Measurements from ENCODE around the gene PRCC.

The PRCC gene

DNA sequence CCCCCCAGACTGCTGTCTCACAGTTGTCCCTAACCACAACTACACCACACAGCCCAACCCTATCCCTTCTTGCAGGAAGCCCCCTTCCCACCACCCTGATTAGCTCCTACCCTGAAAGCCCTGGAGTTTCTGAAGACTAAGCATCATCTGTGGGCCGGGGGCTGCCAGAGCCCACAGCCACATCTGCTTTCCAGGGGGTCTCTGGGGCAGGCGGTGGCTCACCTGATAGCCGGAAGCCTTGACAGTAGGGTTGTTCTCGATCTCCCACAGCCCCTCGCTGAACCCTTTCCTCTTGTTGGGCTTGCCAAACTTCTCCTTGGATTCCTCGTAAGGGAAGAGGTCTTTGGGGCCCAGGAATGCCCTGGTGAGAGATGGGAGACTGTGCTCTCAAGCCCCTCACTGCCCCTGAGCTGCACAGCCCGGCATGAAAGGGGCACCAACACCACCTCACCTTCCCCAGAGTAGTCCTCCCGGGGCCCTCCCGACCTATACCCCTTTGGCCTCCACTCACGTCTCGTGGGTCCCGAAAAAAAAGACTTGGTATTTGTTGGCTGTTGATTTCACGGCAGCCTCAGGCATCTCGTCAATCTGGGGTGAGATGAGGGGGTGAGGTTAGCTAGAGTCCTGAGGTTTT lies 22.4 kb upstream of the PRCC start:
- Histone ChIP-seq H2AFZ (ENCODE audit: low read length, unreplicated experiment) (no peak overlapping the region), H3K36me3 (ENCODE audit: insufficient read depth, low read length) (peaks cover 14% of the 10 kb centered on the region), H3K27me3 (ENCODE audit: insufficient read depth, low read length) (no peaks in the 10 kb centered on the region), H3K4me1 (ENCODE audit: control insufficient read depth, insufficient read depth, low read length, unreplicated experiment) (peaks cover 50% of the 10 kb centered on the region), H3K27ac (ENCODE audit: low read depth, low read length) (peak overlapping the region; percentile 100), H3K79me2 (ENCODE audit: control insufficient read depth, insufficient read depth, low read length, unreplicated experiment) (peaks cover 61% of the 10 kb centered on the region), H3K4me3 (ENCODE audit: low read depth, low read length) (no peak overlapping the region)

DNA sequence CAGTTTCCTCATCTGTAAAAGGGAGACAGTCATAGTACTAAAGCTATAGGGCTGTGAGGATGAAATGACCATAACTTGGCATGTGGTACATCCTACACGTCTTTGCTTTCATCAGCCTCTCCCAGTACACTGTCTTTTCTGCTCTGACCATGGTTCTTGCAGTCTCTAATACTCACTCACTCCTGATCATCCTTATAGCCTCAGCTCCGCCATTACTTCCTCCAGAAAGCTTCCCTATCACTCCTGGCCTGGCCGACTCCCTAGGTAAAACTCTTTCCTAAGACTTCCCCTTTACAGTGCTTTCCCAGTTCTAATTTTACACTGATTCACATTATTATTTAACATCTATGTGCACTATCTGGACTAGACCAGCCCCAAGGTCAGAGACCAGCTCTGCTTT lies 21.5 kb upstream of the PRCC start:
- Histone ChIP-seq H3K4me3 (ENCODE audit: low read depth, low read length) (peak overlapping the region; percentile 78), H3K36me3 (ENCODE audit: insufficient read depth, low read length) (peaks cover 14% of the 10 kb centered on the region), H3K27me3 (ENCODE audit: insufficient read depth, low read length) (no peaks in the 10 kb centered on the region), H3K27ac (ENCODE audit: low read depth, low read length) (peak overlapping the region; percentile 100), H3K4me1 (ENCODE audit: control insufficient read depth, insufficient read depth, low read length, unreplicated experiment) (peaks cover 51% of the 10 kb centered on the region), H2AFZ (ENCODE audit: low read length, unreplicated experiment) (no peak overlapping the region), H3K79me2 (ENCODE audit: control insufficient read depth, insufficient read depth, low read length, unreplicated experiment) (peaks cover 62% of the 10 kb centered on the region)

DNA sequence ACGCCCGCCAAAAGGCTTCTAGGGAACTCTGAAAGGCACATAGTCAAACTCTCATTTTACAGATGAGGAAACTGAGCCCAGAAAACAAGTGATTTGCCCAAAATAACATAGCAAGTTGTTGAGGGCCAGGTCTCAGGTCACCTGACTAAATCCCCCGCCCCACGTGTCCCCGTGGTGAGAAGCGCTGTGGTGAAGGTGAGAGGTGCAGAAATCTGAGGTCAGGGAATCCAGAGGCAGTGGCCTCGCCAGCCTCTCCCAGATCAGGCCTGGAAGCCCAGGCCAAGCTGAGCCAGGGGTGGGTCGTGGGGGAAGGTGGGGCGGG lies 21.0 kb upstream of the PRCC start:
- Histone ChIP-seq H3K4me3 (ENCODE audit: low read depth, low read length) (peak overlapping the region; percentile 78), H3K36me3 (ENCODE audit: insufficient read depth, low read length) (peaks cover 13% of the 10 kb centered on the region), H2AFZ (ENCODE audit: low read length, unreplicated experiment) (no peak overlapping the region), H3K27me3 (ENCODE audit: insufficient read depth, low read length) (no peaks in the 10 kb centered on the region), H3K4me1 (ENCODE audit: control insufficient read depth, insufficient read depth, low read length, unreplicated experiment) (peaks cover 49% of the 10 kb centered on the region), H3K79me2 (ENCODE audit: control insufficient read depth, insufficient read depth, low read length, unreplicated experiment) (peaks cover 67% of the 10 kb centered on the region), H3K27ac (ENCODE audit: low read depth, low read length) (peak overlapping the region; percentile 100)

DNA sequence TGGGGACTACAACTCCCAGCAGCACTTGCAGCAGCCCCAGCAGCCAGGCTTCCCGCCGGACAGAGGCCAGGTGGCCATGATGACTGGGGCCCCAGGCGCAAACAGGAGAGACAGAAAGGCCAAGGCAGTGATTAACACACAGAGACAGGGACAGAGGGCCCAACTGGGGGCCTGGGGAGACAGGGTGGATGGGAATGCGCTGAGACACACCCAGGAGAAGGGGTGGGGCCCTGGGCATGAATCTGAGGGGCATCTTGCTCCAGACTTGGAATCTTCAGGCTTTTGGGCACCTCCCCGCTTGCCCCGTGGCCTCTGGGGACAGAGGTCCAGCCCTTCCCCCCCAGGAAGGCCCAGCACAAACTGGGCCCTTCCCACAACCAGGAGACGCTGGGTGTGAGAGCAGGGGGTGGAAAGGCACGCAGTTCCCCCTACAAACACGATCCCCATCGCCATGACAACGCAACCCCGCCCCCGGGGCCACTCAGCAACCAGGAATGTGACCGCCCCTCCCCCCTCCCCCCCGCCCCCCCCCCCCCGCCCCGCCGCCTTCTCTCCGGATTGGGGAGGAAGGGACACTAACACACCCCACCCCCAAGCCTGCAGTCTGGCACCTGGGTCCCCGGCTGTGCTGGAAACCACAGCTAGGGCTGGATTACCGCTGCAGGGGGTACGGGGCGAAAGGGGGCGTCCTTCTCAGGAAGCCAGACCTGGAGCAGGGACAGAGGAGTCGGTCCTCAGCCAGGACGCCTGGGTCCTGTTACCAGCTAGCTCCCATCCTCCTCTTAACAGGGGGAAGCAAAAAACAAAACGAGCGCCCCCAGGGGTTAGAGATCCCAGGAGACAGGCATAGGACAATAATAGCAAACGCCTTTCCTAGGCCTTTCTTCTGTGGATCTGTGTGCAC lies 20.4 kb upstream of the PRCC start:
- peaks cover 70% of the 10 kb centered on the region for H3K79me2 ChIP-seq (ENCODE audit: control insufficient read depth, insufficient read depth, low read length, unreplicated experiment)
- H3K4me3 ChIP-seq (ENCODE audit: low read depth, low read length): peak overlapping the region; percentile 99
- H2AFZ ChIP-seq (ENCODE audit: low read length, unreplicated experiment): no peak overlapping the region
- H3K4me1 ChIP-seq (ENCODE audit: control insufficient read depth, insufficient read depth, low read length, unreplicated experiment): peaks cover 43% of the 10 kb centered on the region
- H3K27ac ChIP-seq (ENCODE audit: low read depth, low read length): peak overlapping the region; percentile 100
- peaks cover 7% of the 10 kb centered on the region; the same call in 1 of the 2 replicates for H3K36me3 ChIP-seq (ENCODE audit: insufficient read depth, low read length)
- no peaks in the 10 kb centered on the region for H3K27me3 ChIP-seq (ENCODE audit: insufficient read depth, low read length)

DNA sequence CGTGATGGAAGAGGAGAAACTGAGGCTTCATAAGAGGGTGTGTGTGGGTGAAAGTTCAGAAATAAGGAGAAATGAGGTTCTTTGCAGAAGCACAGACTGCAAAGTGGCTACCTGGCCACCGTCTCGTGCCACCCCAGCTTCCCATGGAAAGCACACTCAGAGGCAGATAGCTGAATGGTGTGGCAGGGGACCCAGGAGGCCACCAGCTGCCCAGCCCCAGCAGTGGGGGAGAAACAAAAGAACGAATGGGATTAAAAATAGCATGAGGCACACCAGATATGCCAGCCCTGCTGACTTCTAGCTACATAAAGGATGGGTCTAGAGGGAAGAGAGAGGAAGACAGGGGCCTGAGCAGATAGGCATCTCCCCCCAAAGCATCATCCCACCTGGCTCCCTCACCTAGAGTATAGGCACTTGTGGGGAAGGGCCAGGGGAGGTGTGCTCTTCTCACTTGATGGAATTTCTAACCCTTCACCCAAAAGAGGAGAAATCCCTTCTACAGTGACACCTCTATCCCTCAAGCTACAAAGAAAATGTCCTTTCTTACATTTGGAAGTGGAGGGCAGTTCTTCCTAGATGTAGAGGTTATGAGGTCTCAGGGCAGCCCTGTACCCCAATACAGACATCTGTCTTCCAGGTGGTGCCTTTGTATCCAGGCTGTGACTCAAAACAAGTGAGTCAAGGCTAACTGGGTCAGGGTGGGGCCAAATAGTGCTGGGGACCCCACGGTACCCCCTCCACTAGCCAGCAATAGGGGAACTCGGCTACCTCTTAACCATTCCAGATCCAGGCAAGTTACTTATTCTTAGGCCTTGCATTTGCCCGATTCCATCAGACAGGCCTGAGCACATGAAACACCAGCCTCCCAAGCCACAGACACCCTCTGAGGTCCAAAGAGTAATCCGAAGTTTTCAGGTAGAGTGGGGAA lies 19.3 kb upstream of the PRCC start:
- peaks cover 80% of the 10 kb centered on the region for H3K79me2 ChIP-seq (ENCODE audit: control insufficient read depth, insufficient read depth, low read length, unreplicated experiment)
- H3K36me3 ChIP-seq (ENCODE audit: insufficient read depth, low read length): peaks cover 3% of the 10 kb centered on the region; the same call in 1 of the 2 replicates
- peaks cover 45% of the 10 kb centered on the region for H3K4me1 ChIP-seq (ENCODE audit: control insufficient read depth, insufficient read depth, low read length, unreplicated experiment)
- H2AFZ ChIP-seq (ENCODE audit: low read length, unreplicated experiment): no peak overlapping the region
- no peaks in the 10 kb centered on the region for H3K27me3 ChIP-seq (ENCODE audit: insufficient read depth, low read length)
- peak overlapping the region; percentile 99 for H3K4me3 ChIP-seq (ENCODE audit: low read depth, low read length)
- H3K27ac ChIP-seq (ENCODE audit: low read depth, low read length): peak overlapping the region; percentile 100

DNA sequence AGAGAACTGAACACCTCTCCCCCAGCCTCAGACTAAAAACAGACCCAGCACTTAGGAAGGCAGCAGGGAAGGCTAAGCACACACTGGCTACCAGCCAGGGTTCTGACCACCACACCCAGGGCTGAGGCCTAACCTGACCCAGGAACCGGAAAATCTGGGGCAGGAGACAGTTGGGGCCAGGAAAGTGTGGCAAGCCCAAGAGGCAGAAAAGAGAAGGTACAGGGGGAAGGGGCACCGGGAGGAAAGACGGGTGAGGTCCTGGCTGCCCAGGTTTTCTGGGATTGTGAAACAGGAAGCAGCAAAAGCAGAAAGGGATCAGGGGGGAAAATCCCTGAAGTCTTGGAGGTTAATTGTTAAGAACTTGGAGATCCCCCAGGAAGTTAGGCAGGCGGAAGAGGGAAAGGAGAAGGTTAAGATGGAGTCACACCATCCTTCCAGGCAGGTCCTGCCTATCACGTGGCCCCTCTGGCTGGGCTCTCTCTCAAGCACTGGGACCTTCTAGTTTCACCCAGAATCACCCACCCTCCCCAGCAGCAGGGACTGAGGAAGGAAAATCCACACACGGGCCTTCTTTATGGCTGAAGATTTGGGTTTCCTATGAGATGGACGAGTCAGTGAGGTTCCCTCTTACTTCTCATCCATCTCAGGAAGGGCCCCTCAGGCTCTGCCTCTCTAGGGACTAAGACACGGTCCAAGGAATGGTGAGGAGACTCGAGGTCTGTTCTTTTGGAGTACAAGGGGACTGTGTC lies 18.5 kb upstream of the PRCC start:
- Histone ChIP-seq H2AFZ (ENCODE audit: low read length, unreplicated experiment) (no peak overlapping the region), H3K27ac (ENCODE audit: low read depth, low read length) (peak overlapping the region; percentile 100), H3K27me3 (ENCODE audit: insufficient read depth, low read length) (no peaks in the 10 kb centered on the region), H3K4me1 (ENCODE audit: control insufficient read depth, insufficient read depth, low read length, unreplicated experiment) (peaks cover 47% of the 10 kb centered on the region), H3K4me3 (ENCODE audit: low read depth, low read length) (peak overlapping the region; percentile 99), H3K79me2 (ENCODE audit: control insufficient read depth, insufficient read depth, low read length, unreplicated experiment) (peaks cover 82% of the 10 kb centered on the region), H3K36me3 (ENCODE audit: insufficient read depth, low read length) (peaks cover 3% of the 10 kb centered on the region; the same call in 1 of the 2 replicates)

DNA sequence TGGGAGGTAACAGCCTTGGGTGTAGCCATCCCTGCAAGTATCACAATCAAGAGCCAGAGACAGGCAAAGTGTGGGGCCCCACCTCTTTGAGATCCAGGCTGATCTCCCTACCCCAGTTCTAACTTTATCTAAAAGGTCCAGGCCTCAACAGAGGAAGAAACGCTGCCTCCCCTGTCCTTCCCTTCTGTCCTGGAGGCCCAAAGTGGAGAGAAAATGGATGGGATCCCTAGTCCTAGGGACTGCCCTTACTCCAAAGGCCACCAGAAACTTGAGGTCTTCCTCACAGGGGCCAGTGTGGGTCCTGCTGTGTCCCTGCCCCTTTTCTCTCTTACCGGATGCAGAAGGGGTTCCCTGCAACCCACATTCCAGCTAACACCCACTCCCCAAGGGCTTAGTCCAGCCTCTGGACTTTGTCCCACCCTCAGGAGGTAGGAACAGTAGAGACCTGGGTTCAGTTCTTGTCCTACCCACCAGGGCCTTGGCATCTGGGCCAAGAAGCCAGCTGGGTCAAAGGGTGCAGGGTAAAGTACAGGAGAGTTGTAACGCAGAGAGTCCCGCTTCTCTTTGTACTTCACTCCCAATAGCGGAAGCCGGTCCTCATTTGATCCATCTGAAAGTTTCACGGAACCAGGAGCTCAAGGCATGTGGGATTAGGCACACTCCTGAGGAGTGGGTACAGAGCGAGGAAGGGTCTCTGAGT lies 17.8 kb upstream of the PRCC start:
- peak overlapping the region; percentile 99 for H3K4me3 ChIP-seq (ENCODE audit: low read depth, low read length)
- no peaks in the 10 kb centered on the region for H3K27me3 ChIP-seq (ENCODE audit: insufficient read depth, low read length)
- peak overlapping the region; percentile 100 for H3K27ac ChIP-seq (ENCODE audit: low read depth, low read length)
- peaks cover 3% of the 10 kb centered on the region; the same call in 1 of the 2 replicates for H3K36me3 ChIP-seq (ENCODE audit: insufficient read depth, low read length)
- peaks cover 81% of the 10 kb centered on the region for H3K79me2 ChIP-seq (ENCODE audit: control insufficient read depth, insufficient read depth, low read length, unreplicated experiment)
- H3K4me1 ChIP-seq (ENCODE audit: control insufficient read depth, insufficient read depth, low read length, unreplicated experiment): peaks cover 47% of the 10 kb centered on the region
- no peak overlapping the region for H2AFZ ChIP-seq (ENCODE audit: low read length, unreplicated experiment)

DNA sequence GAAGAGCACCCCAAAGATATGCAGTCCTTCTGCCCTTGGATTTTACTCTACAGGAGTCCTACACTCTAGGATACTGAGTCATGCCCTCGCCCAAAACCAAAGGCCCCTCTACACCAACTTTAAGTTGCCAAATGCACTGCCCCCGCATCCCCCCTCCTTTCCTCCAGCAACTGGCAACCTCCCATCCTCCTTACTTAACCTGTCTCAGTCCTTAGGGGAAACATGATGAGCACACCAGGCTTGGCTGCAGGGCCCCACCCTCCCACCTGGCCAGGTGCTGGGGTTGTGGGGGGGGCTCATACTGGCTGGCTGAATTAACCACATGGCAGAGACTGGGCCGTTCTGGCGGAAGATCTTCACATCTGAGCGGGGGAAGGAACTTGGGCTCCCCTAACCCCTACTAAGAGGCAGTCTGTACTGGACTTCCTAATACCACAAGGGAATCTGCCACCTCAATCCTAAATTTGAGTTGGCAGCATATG lies 17.1 kb upstream of the PRCC start:
- peaks cover 47% of the 10 kb centered on the region for H3K4me1 ChIP-seq (ENCODE audit: control insufficient read depth, insufficient read depth, low read length, unreplicated experiment)
- H3K36me3 ChIP-seq (ENCODE audit: insufficient read depth, low read length): peaks cover 3% of the 10 kb centered on the region; the same call in 1 of the 2 replicates
- H3K4me3 ChIP-seq (ENCODE audit: low read depth, low read length): peak overlapping the region; percentile 99
- H3K27ac ChIP-seq (ENCODE audit: low read depth, low read length): peak overlapping the region; percentile 100
- H3K79me2 ChIP-seq (ENCODE audit: control insufficient read depth, insufficient read depth, low read length, unreplicated experiment): peaks cover 75% of the 10 kb centered on the region
- H3K27me3 ChIP-seq (ENCODE audit: insufficient read depth, low read length): no peaks in the 10 kb centered on the region
- H2AFZ ChIP-seq (ENCODE audit: low read length, unreplicated experiment): no peak overlapping the region

DNA sequence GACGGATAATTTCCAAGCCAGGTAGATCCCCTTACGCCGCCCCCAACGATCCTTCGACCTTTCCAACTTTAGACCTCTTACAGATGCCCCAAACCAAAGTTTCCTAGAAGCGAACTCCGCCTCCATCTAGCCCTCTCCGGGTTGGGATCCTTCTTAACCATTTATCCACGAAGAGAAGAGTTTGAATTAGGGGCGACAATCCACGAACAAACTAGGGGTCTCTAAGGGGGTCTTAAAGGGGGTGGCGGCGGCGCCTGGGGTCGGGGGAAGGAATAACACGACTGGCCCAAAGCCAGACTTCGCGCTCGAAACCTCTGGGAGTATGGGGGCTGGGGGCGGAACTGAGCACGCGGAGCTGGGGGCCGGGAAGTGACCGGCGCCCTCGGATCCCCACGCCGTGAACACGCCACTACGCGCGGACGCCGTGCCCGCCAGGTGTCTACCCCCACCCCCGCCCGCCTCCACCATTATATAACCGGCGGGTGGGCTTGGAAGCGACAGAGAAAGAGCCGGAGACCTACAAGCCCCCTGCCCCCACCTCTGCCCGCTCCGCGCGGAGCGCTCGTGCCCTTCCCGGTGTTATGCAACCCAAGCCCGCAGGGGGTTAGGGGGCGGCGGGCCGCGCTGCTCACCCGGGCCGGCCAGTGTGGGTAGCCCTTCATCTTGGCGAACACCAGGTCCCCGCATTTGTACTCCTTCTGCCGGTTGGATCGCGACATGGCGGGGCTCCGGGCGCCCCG lies 16.5 kb upstream of the PRCC start:
- Histone ChIP-seq H3K79me2 (ENCODE audit: control insufficient read depth, insufficient read depth, low read length, unreplicated experiment) (peaks cover 68% of the 10 kb centered on the region), H3K27ac (ENCODE audit: low read depth, low read length) (peak overlapping the region; percentile 100), H3K36me3 (ENCODE audit: insufficient read depth, low read length) (no peaks in the 10 kb centered on the region), H3K27me3 (ENCODE audit: insufficient read depth, low read length) (no peaks in the 10 kb centered on the region), H3K4me3 (ENCODE audit: low read depth, low read length) (peak overlapping the region; percentile 99), H3K4me1 (ENCODE audit: control insufficient read depth, insufficient read depth, low read length, unreplicated experiment) (peaks cover 42% of the 10 kb centered on the region), H2AFZ (ENCODE audit: low read length, unreplicated experiment) (peak overlapping the region; percentile 48)

Data from ACC112 (cell line).